ENCODE measurements around the gene KRT76. TPM values are rescaled to one million over a fixed set of nuclear protein-coding genes. Genes with fewer than 3 reads are reported as not detected.

Gene KRT76
- total and polyA plus RNA-seq, 2 experiments from 2014 or later = not detected

- Histone ChIP-seq H3K9me2 (ENCODE audit: insufficient read depth) (no peaks in the 10 kb centered on the region), H2AFZ (no peak overlapping the region), H3K9me3 (ENCODE audit: low read depth) (no peaks in the 10 kb centered on the region), H3F3A (ENCODE audit: insufficient read depth) (no peaks in the 10 kb centered on the region), H3K4me1 (ENCODE audit: insufficient read depth) (no peaks in the 10 kb centered on the region), H3K27me3 (replicated peaks; ENCODE audit: insufficient read depth) (peaks cover 8% of the 10 kb centered on the region; the same call in 1 of the 2 replicates), H3K36me3 (ENCODE audit: low read depth) (no peaks in the 10 kb centered on the region), H3K9ac (no peak overlapping the region), H3K79me2 (ENCODE audit: insufficient read depth) (no peaks in the 10 kb centered on the region), H3K4me2 (ENCODE audit: unreplicated experiment) (no peak overlapping the region), H3K4me3 (no peak overlapping the region), H3K27ac (no peak overlapping the region), H4K20me1 (ENCODE audit: insufficient read depth) (no peaks in the 10 kb centered on the region)
- TF ChIP-seq EZH2phosphoT487 (IDR thresholded peaks at IDR 0.05; ENCODE audit: insufficient read depth, low read depth) (no peak), EZH2 (IDR thresholded peaks at IDR 0.05; ENCODE audit: insufficient read depth, poor library complexity, severe bottlenecking) (no peak)
- no peak for DNase-seq
- in situ Hi-C loops (cut with MboI) = no loop called here
- 7 to 19% methylated on average over 1 of the region's 1 CpG for WGBS, 2 experiments (ENCODE audit: low coverage in 1 of 2, low lambda C conversion rate in 2 of 2, missing lambda C conversion rate in 2 of 2)
Observed at GRCh38 chr12:52744493-52745156, 32.5 kb downstream of the KRT76 start.

DNA sequence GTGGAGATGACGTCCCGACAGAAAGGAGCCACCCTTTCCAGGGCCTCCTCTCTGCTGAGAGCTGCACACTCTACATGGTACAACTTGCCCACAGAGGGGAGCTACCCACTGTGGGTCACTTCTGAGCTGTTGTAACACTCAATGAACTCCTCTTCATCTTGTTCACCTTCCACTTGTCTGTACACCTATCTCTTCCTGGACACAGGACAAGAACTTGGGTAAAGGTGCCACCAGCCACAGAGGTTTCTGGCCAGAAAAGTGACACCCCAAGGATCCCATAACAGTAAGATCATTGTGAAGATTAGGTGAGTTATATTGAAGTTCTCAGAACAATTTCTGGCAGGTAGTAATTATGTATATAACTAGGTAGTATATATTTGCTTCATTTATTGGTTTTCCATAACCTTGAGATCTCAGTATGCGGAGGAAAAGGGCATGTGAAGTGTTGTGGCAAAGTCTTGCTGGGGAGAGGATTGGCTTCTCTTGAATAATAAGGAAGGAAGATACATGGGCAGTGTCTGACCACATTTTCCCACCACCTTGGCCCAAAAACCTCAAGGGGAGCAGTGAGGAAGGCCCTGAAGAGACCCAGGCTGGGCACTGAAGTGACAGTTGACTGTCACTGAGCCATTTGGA is 34.2 kb downstream of the KRT76 start:
- H3K36me3 ChIP-seq (ENCODE audit: low read depth) = no peaks in the 10 kb centered on the region
- WGBS, 2 experiments (ENCODE audit: low coverage in 1 of 2, low lambda C conversion rate in 2 of 2, missing lambda C conversion rate in 2 of 2) = 40 to 54% methylated on average over 3 of the region's 3 CpGs
- no peak for TF ChIP-seq EZH2 (IDR thresholded peaks at IDR 0.05; ENCODE audit: insufficient read depth, poor library complexity, severe bottlenecking)
- no peak for TF ChIP-seq EZH2phosphoT487 (IDR thresholded peaks at IDR 0.05; ENCODE audit: insufficient read depth, low read depth)
- in situ Hi-C loops (cut with MboI) = no loop called here
- H3F3A ChIP-seq (ENCODE audit: insufficient read depth) = no peaks in the 10 kb centered on the region
- H3K27me3 ChIP-seq (replicated peaks; ENCODE audit: insufficient read depth) = 0 out of 2 replicates have a peak, but pooled peaks cover 1% of the 10 kb centered on the region
- no peak overlapping the region for H3K4me2 ChIP-seq (ENCODE audit: unreplicated experiment)
- no peaks in the 10 kb centered on the region for H3K9me2 ChIP-seq (ENCODE audit: insufficient read depth)
- H3K4me3 ChIP-seq = no peak overlapping the region
- H3K27ac ChIP-seq = no peak overlapping the region
- H2AFZ ChIP-seq = no peak overlapping the region
- H3K4me1 ChIP-seq (ENCODE audit: insufficient read depth) = no peaks in the 10 kb centered on the region
- H3K9ac ChIP-seq = no peak overlapping the region
- no peaks in the 10 kb centered on the region for H3K9me3 ChIP-seq (ENCODE audit: low read depth)
- DNase-seq = no peak
- no peaks in the 10 kb centered on the region for H3K79me2 ChIP-seq (ENCODE audit: insufficient read depth)
- H4K20me1 ChIP-seq (ENCODE audit: insufficient read depth) = no peaks in the 10 kb centered on the region

DNA sequence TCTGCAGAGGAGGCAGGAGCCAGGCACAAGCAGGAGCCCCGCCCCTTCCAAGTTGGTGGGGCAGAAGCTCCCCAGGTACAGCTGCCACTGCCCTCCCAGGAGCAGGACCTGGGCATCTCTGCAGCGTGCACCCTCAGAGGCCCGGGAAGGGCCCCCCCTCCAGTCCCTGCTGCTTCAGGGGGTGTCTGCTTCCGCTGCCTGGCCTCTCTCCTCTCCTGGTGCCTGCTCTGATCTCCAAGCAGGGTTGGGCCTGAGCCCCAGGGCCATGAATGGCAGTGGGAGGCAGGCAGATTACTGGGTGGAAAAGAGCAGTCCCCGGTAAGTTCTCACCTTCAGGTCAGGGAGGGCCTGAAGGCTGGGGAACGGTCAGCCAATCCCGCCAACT is 35.0 kb downstream of the KRT76 start:
- H3K27me3 ChIP-seq (replicated peaks; ENCODE audit: insufficient read depth) = no peaks in the 10 kb centered on the region
- H2AFZ ChIP-seq = no peak overlapping the region
- H3K27ac ChIP-seq = no peak overlapping the region
- H3K79me2 ChIP-seq (ENCODE audit: insufficient read depth) = no peaks in the 10 kb centered on the region
- H3F3A ChIP-seq (ENCODE audit: insufficient read depth) = no peaks in the 10 kb centered on the region
- H3K4me3 ChIP-seq = no peak overlapping the region
- no peak overlapping the region for H3K9ac ChIP-seq
- H4K20me1 ChIP-seq (ENCODE audit: insufficient read depth) = no peaks in the 10 kb centered on the region
- H3K4me1 ChIP-seq (ENCODE audit: insufficient read depth) = no peaks in the 10 kb centered on the region
- H3K4me2 ChIP-seq (ENCODE audit: unreplicated experiment) = no peak overlapping the region
- WGBS, 2 experiments (ENCODE audit: low coverage in 1 of 2, low lambda C conversion rate in 2 of 2, missing lambda C conversion rate in 2 of 2) = 42 to 53% methylated on average over 3 to 6 of the region's 7 CpGs
- DNase-seq = no peak
- in situ Hi-C loops (cut with MboI) = no loop called here
- H3K9me3 ChIP-seq (ENCODE audit: low read depth) = no peaks in the 10 kb centered on the region
- H3K36me3 ChIP-seq (ENCODE audit: low read depth) = no peaks in the 10 kb centered on the region
- H3K9me2 ChIP-seq (ENCODE audit: insufficient read depth) = no peaks in the 10 kb centered on the region
- TF ChIP-seq EZH2phosphoT487 (IDR thresholded peaks at IDR 0.05; ENCODE audit: insufficient read depth, low read depth) = no peak
- no peak for TF ChIP-seq EZH2 (IDR thresholded peaks at IDR 0.05; ENCODE audit: insufficient read depth, poor library complexity, severe bottlenecking)

GRCh38 chr12:52741375-52742195 is 35.6 kb downstream of the KRT76 start:
- H3K36me3 ChIP-seq (ENCODE audit: low read depth) = no peaks in the 10 kb centered on the region
- H3K4me1 ChIP-seq (ENCODE audit: insufficient read depth) = no peaks in the 10 kb centered on the region
- no peak overlapping the region for H3K4me3 ChIP-seq
- H4K20me1 ChIP-seq (ENCODE audit: insufficient read depth) = no peaks in the 10 kb centered on the region
- no peak overlapping the region for H3K9ac ChIP-seq
- H3K27me3 ChIP-seq (replicated peaks; ENCODE audit: insufficient read depth) = no peaks in the 10 kb centered on the region
- TF ChIP-seq EZH2phosphoT487 (IDR thresholded peaks at IDR 0.05; ENCODE audit: insufficient read depth, low read depth) (no peak), EZH2 (IDR thresholded peaks at IDR 0.05; ENCODE audit: insufficient read depth, poor library complexity, severe bottlenecking) (no peak)
- no peak overlapping the region for H3K27ac ChIP-seq
- no peaks in the 10 kb centered on the region for H3K9me3 ChIP-seq (ENCODE audit: low read depth)
- in situ Hi-C loops (cut with MboI) = no loop called here
- H3K9me2 ChIP-seq (ENCODE audit: insufficient read depth) = no peaks in the 10 kb centered on the region
- no peaks in the 10 kb centered on the region for H3K79me2 ChIP-seq (ENCODE audit: insufficient read depth)
- no peak overlapping the region for H3K4me2 ChIP-seq (ENCODE audit: unreplicated experiment)
- DNase-seq = peak; percentile 61
- H2AFZ ChIP-seq = no peak overlapping the region
- no peaks in the 10 kb centered on the region for H3F3A ChIP-seq (ENCODE audit: insufficient read depth)
- WGBS, 2 experiments (ENCODE audit: low coverage in 1 of 2, low lambda C conversion rate in 2 of 2, missing lambda C conversion rate in 2 of 2) = 11 to 12% methylated on average over 16 of the region's 16 CpGs

All from GM23248 (cell line).